LNCAP (cell line): Measurements from ENCODE around the gene LILRB4.

Experiments used
- CTCF ChIP-seq: fragments of 450-650 bp; IDR thresholded peaks from 2 replicates; pipeline ENCODE4 v1.5.1; 2017; ENCODE audit warnings: mild to moderate bottlenecking

Gene LILRB4

GRCh38 chr19:54630782-54631181 is 32.0 kb upstream of the LILRB4 start:
- no peak for TF ChIP-seq CTCF

GRCh38 chr19:54633401-54633800 is 29.4 kb upstream of the LILRB4 start:
- no peak for TF ChIP-seq CTCF

GRCh38 chr19:54638683-54639082 is 24.1 kb upstream of the LILRB4 start:
- no peak for TF ChIP-seq CTCF

- no peak for TF ChIP-seq CTCF
Observed at GRCh38 chr19:54644056-54644455, 18.7 kb upstream of the LILRB4 start.

- no peak for TF ChIP-seq CTCF
Observed at GRCh38 chr19:54646331-54646841, 16.4 kb upstream of the LILRB4 start.

GRCh38 chr19:54648129-54648528 is 14.7 kb upstream of the LILRB4 start:
- TF ChIP-seq CTCF, result no peak

- TF ChIP-seq CTCF, result no peak
Observed at GRCh38 chr19:54650108-54650655, 12.6 kb upstream of the LILRB4 start.
